Activated gamma-delta T cell (primary cell): ENCODE measurements around the gene CKB.

Experiments used
- DNase-seq: peaks from one replicate; lab custom pipeline; 2025; lab: John Stamatoyannopoulos, UW

Gene CKB

GRCh38 chr14:103488071-103488470, 34.6 kb downstream of the CKB start:
- no peak for DNase-seq

- DNase-seq: no peak
Observed at GRCh38 chr14:103485504-103485903, 37.1 kb downstream of the CKB start.

- DNase-seq: no peak
Observed at GRCh38 chr14:103483600-103483999, 39.0 kb downstream of the CKB start.

- no peak for DNase-seq
Observed at GRCh38 chr14:103480595-103480994, 42.0 kb downstream of the CKB start.

GRCh38 chr14:103476631-103477030, 46.0 kb downstream of the CKB start:
- DNase-seq: no peak

GRCh38 chr14:103476065-103476464, 46.6 kb downstream of the CKB start:
- DNase-seq: no peak

GRCh38 chr14:103474893-103475292, 47.7 kb downstream of the CKB start:
- no peak for DNase-seq

GRCh38 chr14:103472939-103473338, 49.7 kb downstream of the CKB start:
- DNase-seq: no peak
